Left ventricle myocardium inferior (tissue), 1 donor: ENCODE results near the gene CPNE1. TPM values are rescaled to one million over a fixed set of nuclear protein-coding genes. Genes with fewer than 3 reads are reported as not detected.

Experiments
- DNase-seq: peaks from one replicate; pipeline ENCODE4 v3.0.0-alpha.2; 2020
- H3K27ac ChIP-seq: fragments of 200-600 bp; replicated peaks from 2 replicates; pipeline ENCODE4 v1.8.0; 2021
- H3K27me3 ChIP-seq: fragments of 200-600 bp; 2 replicates; pipeline ENCODE4 v1.8.0; 2021; ENCODE audit warnings: low read depth
- H3K36me3 ChIP-seq: fragments of 200-600 bp; 2 replicates; pipeline ENCODE4 v1.8.0; 2021
- H3K4me1 ChIP-seq: fragments of 200-600 bp; 2 replicates; pipeline ENCODE4 v1.8.0; 2021
- H3K4me3 ChIP-seq: fragments of 200-600 bp; 2 replicates; pipeline ENCODE4 v1.8.0; 2021; ENCODE audit warnings: mild to moderate bottlenecking, moderate library complexity
- H3K9me3 ChIP-seq: fragments of 200-600 bp; replicated peaks from 2 replicates; pipeline ENCODE4 v1.8.0; 2021
- intact Hi-C: fragments of 100-400 bp; cut with micrococcal nuclease; formaldehyde crosslinking; loops from one replicate; pipeline ENCODE4 v1.11.0; 2022
- total RNA-seq: library from RNA; stranded (reverse); fragmentation: NEBNext Ultra II Directional; extraction: Animal tissue kit (Norgen Biotek cat#: 25700); gene quantifications from one replicate; pipeline ENCODE4 v1.2.1, GENCODE V29; 2021
- TF ChIP-seq, protein P1 (sequence below): fragments of 200-600 bp; IDR thresholded peaks from 2 replicates; pipeline ENCODE4 v1.8.0; 2021; ENCODE audit warnings: antibody characterized with exemption, mild to moderate bottlenecking, borderline replicate concordance
- donor health status: DM: no; HTN: yes; CAD: no; lungs with severe emphysema.

The CPNE1 gene
- total RNA-seq, 1 donor from 2014 or later = 47.3 TPM

DNA sequence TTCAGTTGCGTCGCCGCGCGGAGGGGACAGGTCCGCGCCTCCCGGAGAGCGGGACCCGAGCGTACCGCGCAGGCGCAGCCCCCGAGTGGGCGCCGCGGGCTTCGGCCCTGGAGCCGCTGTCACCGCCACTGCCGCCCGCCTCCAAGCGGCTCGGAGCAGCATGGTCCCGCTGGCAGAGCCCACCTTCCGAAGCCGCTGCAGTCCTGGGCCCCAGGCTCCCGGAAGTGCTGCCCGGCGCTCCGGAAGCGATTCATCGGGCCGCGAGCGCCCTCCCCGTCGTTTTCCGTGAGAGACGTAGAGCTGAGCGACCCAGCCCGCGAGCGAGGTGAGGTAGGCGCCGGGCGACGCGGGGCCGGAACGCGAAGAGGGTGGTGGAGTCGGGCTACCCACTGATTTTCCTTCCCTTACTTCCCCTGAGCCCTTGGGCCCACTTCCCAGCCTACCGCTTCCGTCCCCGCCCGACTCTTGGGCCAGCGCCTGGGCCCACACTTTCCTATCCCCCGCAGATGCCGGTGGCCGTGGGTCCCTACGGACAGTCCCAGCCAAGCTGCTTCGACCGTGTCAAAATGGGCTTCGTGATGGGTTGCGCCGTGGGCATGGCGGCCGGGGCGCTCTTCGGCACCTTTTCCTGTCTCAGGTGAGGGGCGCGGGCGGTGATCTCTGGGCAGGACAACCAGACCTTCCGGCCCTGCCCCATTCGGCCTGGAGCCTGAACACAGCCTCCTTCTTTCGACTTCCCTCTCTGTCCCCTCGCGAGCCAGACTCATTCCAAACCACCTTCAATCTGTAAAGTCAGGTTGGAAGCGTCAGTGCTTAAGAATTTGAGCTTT, 34.6 kb upstream of the CPNE1 start, which contains the start of the genes NFS1 and ROMO1:
Gene NFS1, minus strand, starts transcription at position 226 of the 830 bp plus-strand sequence. Its CDS starts 64 bp downstream, at position 162.
Gene ROMO1, plus strand, starts transcription at position 279 of the 830 bp plus-strand sequence. Its CDS starts 228 bp downstream, at position 507.
- H3K36me3 ChIP-seq = peaks cover 56% of the 10 kb centered on the region
- peak within 1 kb of the TSS; percentile 88 for H3K4me3 ChIP-seq
- DNase-seq = peak; percentile 87
- no peaks in the 10 kb centered on the region for H3K9me3 ChIP-seq
- H3K27me3 ChIP-seq = no peaks in the 10 kb centered on the region
- intact Hi-C loops = no loop called here
- H3K4me1 ChIP-seq = peaks cover 44% of the 10 kb centered on the region
- H3K27ac ChIP-seq = peak within 1 kb of the TSS; percentile 93
- TF ChIP-seq, protein P1, sequence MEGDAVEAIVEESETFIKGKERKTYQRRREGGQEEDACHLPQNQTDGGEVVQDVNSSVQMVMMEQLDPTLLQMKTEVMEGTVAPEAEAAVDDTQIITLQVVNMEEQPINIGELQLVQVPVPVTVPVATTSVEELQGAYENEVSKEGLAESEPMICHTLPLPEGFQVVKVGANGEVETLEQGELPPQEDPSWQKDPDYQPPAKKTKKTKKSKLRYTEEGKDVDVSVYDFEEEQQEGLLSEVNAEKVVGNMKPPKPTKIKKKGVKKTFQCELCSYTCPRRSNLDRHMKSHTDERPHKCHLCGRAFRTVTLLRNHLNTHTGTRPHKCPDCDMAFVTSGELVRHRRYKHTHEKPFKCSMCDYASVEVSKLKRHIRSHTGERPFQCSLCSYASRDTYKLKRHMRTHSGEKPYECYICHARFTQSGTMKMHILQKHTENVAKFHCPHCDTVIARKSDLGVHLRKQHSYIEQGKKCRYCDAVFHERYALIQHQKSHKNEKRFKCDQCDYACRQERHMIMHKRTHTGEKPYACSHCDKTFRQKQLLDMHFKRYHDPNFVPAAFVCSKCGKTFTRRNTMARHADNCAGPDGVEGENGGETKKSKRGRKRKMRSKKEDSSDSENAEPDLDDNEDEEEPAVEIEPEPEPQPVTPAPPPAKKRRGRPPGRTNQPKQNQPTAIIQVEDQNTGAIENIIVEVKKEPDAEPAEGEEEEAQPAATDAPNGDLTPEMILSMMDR = peak; percentile 39

DNA sequence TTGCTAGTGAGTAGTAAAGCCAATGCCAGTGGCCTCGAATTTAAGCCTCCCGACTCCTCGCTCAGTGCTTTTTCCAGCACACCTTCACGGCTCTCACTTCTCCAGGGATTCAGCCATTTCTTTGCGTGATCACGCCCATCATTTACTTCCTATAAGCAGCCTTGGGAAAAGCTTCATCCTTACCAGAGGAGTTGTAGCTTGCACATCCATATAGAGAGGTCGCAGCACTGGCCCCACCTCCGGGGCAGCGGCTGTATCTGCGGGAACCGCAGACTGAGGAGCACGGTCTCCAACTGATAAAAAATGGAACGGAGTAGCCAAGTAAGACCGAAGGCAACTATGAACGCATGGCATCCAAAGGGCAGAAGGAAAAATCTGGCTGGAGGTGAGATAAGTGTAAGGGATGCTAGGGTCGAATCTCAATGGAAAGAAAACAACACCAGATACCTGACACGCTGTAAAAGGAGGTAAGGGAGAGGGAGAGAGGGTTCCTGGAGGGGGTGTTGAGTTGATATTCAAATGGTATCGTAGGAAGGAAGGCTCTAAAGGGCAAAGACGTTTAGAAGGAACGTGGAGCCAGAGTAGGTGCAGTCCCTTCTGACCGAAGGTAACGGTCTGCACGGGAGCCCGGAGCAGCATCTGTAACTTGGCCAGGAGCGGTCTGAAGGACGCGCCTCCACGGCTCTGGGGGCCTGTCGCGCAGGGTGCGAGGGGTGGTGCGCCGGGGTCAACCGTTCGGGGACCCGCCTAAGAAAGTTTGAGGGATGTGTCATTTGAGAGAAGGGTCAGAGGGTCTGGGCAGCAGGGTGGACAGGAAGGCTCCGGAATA, 33.8 kb upstream of the CPNE1 start:
- Histone ChIP-seq H3K27ac (peak overlapping the region; percentile 93), H3K4me3 (peak overlapping the region; percentile 88), H3K36me3 (peaks cover 56% of the 10 kb centered on the region), H3K4me1 (peaks cover 39% of the 10 kb centered on the region), H3K27me3 (no peaks in the 10 kb centered on the region), H3K9me3 (no peaks in the 10 kb centered on the region)
- no peak for DNase-seq
- intact Hi-C loops = no loop called here
- TF ChIP-seq, protein P1 = no peak

DNA sequence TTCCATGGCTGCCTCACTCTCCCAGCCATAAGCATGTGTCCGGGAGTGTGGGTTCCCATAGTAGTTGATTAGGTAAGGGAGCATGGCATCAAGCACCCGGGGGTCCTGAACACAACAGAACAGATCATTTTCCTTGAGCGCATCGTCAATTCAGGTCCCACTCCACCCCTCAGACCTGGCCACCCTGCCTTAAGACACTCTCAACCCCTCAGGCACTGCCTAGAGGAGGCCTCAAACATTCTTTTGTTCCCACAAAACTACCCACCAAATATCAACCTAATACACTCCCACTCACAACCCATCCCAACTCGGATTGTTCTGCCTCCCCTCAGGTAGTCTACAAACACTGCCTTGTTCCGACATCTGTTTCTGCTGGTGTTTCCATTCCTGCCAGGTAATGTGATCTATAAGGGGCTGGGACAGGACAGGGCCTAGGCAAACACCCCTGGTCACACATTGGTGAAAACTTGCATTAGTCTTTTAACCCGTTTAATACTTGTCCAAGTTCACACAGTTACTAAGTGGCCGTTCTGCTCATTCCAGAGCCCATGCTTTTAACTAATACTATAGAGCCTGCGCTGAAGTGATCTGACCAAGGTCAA, 33.1 kb upstream of the CPNE1 start:
- H3K4me3 ChIP-seq = peak overlapping the region; percentile 88
- H3K4me1 ChIP-seq = peaks cover 39% of the 10 kb centered on the region
- no peak for DNase-seq
- no peaks in the 10 kb centered on the region for H3K9me3 ChIP-seq
- intact Hi-C loops = no loop called here
- H3K27ac ChIP-seq = no peak overlapping the region
- H3K27me3 ChIP-seq = no peaks in the 10 kb centered on the region
- peaks cover 56% of the 10 kb centered on the region for H3K36me3 ChIP-seq
- TF ChIP-seq, protein P1 = no peak

DNA sequence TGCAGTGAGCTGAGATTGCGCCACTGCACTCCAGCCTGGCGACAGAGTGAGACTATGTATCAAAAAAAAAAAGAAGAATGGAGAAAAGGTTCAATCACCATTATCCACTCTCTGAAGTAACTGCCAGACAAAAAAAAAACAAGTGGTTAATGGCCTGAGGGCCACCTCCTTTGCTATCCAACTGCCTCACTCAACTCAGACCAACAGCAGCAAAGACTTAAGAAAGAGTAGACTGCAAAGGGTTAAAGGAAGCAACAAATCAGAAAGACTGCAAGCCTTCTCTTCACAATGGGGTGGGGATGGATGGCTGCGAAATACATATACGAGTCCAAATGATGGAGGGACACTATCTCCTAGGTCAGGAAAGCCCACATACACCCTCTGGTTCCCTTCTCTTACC, 31.3 kb upstream of the CPNE1 start:
- TF ChIP-seq, protein P1 = no peak
- Histone ChIP-seq H3K4me3 (no peak overlapping the region), H3K27ac (no peak overlapping the region), H3K27me3 (no peaks in the 10 kb centered on the region), H3K4me1 (peaks cover 39% of the 10 kb centered on the region), H3K9me3 (no peaks in the 10 kb centered on the region), H3K36me3 (peaks cover 52% of the 10 kb centered on the region)
- DNase-seq = no peak
- intact Hi-C loops = no loop called here

DNA sequence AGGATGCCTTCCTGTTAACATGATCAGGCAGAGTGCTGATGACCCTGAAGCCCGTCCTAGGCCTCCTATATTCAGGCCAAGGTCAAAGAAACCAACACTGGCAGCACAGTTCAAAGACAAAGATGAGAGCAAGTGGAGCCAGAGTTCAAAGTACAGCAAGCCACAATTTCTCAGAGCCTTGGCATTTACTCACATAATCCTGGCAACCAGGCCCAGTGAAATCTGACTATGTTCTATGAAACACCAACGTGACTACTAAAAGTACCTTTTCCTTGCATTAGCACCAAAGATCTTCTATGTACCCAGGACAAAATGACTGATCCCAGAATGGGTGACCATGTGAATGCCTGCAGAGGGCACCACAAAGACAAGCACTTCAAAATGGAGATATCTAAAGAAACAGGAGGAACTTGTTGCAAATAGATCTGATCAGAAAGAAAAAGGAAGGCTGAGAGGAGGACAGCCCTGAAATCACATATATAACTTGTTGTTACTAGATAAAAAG, 30.6 kb upstream of the CPNE1 start:
- Histone ChIP-seq H3K9me3 (no peaks in the 10 kb centered on the region), H3K4me3 (no peak overlapping the region), H3K4me1 (peaks cover 34% of the 10 kb centered on the region), H3K27me3 (no peaks in the 10 kb centered on the region), H3K36me3 (peaks cover 51% of the 10 kb centered on the region), H3K27ac (no peak overlapping the region)
- intact Hi-C loops = no loop called here
- no peak for DNase-seq
- TF ChIP-seq, protein P1 = no peak
